Measurements from ENCODE around the gene ZNF382. TPM values are rescaled to one million over a fixed set of nuclear protein-coding genes. Genes with fewer than 3 reads are reported as not detected.

ZNF382 gene
- total and polyA plus RNA-seq, 10 of the 15 experiments (the other 5 are each of a cell fraction or from before 2014, with no cell fraction given): 0.02 to 0.74 (median 0.55) TPM

- TF ChIP-seq ZNF687 (IDR thresholded peaks at IDR 0.05) (peak; percentile 75), CHD4 (IDR thresholded peaks at IDR 0.05) (no peak), ZBTB40 (IDR thresholded peaks at IDR 0.05; ENCODE audit: borderline replicate concordance) (peak; percentile 94), ZNF384 (IDR thresholded peaks at IDR 0.05; ENCODE audit: borderline replicate concordance, low read depth, low read length) (no peak), SMC3 (IDR thresholded peaks at IDR 0.05; ENCODE audit: borderline replicate concordance, low read length) (no peak), CBX5 (IDR thresholded peaks at IDR 0.05; ENCODE audit: low read depth) (peak; percentile 67; the same call in 1 of the 2 replicates), GABPA (IDR thresholded peaks at IDR 0.05; ENCODE audit: low read depth) (peak; percentile 96), NR2C1 (IDR thresholded peaks at IDR 0.05) (peak; percentile 100), SREBF2 (IDR thresholded peaks at IDR 0.05; ENCODE audit: low read length) (no peak), NFXL1 (IDR thresholded peaks at IDR 0.05; ENCODE audit: borderline replicate concordance) (no peak), CTCF (IDR thresholded peaks at IDR 0.05 in 2 of 3, conservative IDR thresholded peaks at IDR 0.05 in 1 of 3; ENCODE audit: control insufficient read depth in 2 of 3, extremely low read depth in 1 of 3, insufficient read depth in 1 of 3, low read depth in 3 of 3, low read length in 3 of 3) (no peak), ATF2 (IDR thresholded peaks at IDR 0.05; ENCODE audit: low read length) (no peak), ASH2L (IDR thresholded peaks at IDR 0.05; ENCODE audit: borderline replicate concordance, low read depth) (0 out of 2 replicates have a peak, but pooled peaks have one; percentile 61), SMAD5 (IDR thresholded peaks at IDR 0.05; ENCODE audit: low read depth) (peak; percentile 87), SP1 (IDR thresholded peaks at IDR 0.05; ENCODE audit: low read depth, low read length) (no peak), SUPT20H (IDR thresholded peaks at IDR 0.05; ENCODE audit: borderline replicate concordance, control insufficient read depth, low read depth, low read length) (no peak)
Observed at GRCh38 chr19:36573020-36573894, 31.9 kb upstream of the ZNF382 start, which contains the start of gene ZNF529 (continued).
